GM19328 (cell line): ENCODE data around the gene ETFDH.
"Not testable (repeated sequence)": the region's sequence is repeated elsewhere in the genome, so short reads cannot be mapped to it uniquely, and the experiment has no call there.

Experiments
- ATAC-seq: cut with Tn5 transposase; IDR thresholded peaks from one replicate; pipeline ENCODE4 v1.9.1; 2021; ENCODE audit warnings: mild to moderate bottlenecking, moderate library complexity; ENCODE audit not compliant: unreplicated experiment

Gene ETFDH

DNA sequence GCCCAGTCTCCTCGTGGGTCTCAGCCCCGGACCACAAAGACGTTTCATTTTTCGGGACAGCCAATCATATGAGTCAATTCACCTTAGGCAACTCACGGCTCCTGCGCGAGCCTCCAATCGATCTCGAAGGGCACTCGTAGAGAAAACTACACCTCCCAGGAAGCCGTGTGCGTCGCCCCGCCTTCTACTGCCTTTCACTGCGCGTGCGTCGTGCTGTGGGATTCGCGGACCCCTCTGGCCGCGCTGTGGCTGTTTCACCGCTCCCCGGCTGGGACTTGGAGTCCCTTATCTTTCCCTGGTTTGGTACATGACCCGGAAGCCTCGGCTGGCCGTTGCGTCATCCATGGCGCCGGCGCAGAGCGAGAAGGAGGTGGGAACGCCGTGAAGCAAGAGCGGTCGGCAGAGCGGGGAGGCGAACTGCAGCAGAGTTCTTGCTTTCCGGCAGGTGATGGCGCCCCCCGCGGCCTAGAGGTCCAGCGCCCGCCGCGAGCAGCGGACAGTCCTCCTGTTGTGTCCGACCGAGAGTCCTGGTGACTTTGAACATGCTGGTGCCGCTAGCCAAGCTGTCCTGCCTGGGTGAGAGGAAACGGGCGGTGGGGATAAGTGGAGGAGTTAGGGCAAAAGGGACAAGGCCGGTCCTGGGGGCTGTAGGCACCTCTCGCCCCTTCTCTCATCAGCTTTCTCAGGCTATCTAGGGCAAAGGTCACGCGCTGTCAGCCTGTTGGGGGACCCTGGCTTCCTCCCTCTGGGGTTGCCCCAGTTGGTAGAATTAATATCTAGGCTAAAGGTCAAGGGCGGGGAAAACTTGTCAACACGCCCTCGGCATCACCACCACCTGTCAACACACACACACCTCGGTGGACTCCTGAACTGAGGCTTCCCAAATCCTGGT is at the start of gene ETFDH:
ETFDH (plus strand) TSS at position 382 of the 892 bp plus-strand sequence; CDS start at position 543, 161 bp downstream.
- peak; percentile 85 for ATAC-seq

- peak; percentile 93 for ATAC-seq
These were observed 47.1 kb upstream of the ETFDH start for GRCh38 chr4:158624889-158625478.

GRCh38 chr4:158625544-158625943 is 46.6 kb upstream of the ETFDH start:
- no peak for ATAC-seq

- ATAC-seq = no peak
These were observed 41.2 kb upstream of the ETFDH start for GRCh38 chr4:158630893-158631292.

- no peak for ATAC-seq
These were observed 35.5 kb upstream of the ETFDH start for GRCh38 chr4:158636619-158637018.

- ATAC-seq = no peak
These were observed 27.7 kb upstream of the ETFDH start for GRCh38 chr4:158644356-158644755.

DNA sequence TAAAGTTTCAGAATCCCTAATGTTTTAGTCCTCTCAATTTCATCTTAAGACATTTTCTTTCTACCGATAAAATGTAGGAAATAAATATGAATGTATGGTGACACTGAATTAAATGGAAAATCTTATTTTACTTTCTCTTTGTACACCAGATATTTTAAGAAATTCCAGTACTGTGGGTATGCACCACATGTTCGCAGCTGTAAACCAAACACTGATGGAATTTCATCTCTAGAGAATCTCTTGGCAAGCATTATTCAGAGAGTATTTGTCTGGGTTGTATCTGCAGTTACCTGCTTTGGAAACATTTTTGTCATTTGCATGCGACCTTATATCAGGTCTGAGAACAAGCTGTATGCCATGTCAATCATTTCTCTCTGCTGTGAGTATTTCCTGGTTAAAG is 27.3 kb upstream of the ETFDH start:
- ATAC-seq = no peak

GRCh38 chr4:158649111-158649680 is 22.9 kb upstream of the ETFDH start:
- ATAC-seq = no peak

DNA sequence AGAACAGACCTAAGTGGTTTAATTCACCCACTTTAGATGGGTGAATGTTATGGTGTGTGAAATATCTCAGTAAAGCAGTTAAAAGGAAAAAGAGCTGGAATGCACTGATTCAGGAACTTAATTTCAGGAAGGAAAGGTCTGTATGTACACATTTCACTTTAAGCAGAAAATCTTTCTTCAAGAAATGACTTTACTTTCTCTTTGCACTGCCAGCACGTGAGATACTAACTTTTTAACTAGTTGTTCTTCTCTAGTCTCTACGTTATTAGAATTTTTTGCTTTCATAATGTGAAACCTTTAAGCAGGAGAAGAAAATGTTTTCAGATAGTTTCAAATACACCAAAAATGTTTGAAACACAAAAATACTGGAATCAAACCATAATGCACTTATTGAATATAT is 19.2 kb upstream of the ETFDH start:
- ATAC-seq = no peak

DNA sequence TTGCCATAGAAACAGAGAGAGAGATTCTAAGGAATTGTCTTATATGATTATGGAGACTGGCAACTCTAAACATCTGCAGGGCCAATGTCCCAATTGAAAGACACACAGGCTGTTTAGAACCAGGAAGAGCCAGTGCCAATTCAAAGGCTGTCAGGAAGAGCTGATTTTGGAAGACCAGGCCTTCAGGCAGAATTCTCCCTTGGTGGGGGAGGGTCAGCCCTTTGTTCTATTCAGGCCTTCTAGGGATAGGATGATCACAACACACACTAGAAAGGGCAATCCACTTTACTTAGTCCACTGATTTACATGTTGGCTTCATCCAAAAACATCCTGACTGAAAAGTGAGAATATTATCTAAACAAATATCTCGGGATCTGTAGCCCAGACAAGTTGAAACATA is 15.7 kb upstream of the ETFDH start:
- no peak for ATAC-seq

- no peak for ATAC-seq
These were observed 14.8 kb upstream of the ETFDH start for GRCh38 chr4:158657291-158657690.

- not testable (repeated sequence) for ATAC-seq
These were observed 8.8 kb upstream of the ETFDH start for GRCh38 chr4:158663255-158663654.

DNA sequence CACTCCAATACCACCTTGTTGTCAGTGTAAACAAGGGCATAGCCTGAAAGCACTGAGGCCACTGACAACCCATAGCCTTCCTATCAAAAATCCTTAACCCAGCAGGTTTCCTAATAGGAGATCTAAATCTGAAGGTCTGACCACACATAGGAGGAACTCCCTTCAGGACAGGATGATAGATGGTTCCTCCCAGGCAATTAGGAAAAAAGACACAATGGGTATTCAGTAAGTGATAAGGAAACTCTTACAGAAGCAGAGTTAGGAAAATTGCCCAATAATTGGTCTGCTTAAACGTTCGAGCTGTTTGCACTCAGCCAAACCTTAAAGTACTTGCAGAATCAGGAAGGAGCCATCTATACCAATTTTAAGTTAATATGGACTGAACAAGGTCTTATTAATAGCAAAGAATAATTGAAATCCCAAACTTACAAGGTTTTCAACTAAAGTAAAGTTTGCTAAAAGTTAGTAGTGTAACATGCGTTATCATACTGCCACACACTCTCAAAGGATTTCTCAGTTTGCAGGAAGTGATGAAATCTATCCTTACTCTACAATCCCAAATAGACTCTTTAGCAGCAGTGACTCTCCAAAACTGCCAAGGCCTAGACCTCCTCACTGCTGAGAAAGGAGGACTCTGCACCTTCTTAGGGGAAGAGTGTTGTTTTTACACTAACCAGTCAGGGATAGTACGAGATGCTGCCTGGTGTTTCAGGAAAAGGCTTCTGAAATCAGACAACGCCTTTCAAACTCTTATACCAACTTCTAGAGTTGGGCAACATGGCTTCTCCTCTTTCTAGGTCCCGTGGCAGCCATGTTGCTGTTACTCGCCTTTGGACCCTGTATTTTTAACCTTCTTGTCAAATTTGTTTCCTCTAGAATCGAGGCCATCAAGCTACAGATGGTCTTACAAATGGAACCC is 8.1 kb upstream of the ETFDH start:
- ATAC-seq = not testable (repeated sequence)

GRCh38 chr4:158664806-158665205 is 7.3 kb upstream of the ETFDH start:
- ATAC-seq = no peak

DNA sequence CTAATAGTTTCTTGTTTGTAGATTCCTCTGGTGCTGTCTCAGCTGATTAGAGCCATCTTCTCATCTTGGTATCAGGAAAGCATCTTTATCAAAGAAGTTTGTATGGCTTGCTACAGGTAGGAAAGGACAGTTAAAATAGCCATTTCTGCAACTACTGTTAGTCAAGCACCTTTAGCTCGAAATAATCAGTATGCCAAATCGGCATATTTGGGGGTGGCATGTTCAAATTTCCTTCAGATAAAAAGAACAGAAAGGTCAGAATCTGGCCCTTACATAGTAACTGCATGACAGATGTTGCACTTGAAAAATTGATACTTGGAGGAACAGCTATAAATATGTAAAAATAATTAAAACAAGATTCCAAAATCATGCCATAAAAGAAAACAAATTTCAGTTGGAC is 5.2 kb upstream of the ETFDH start:
- ATAC-seq = no peak

- no peak for ATAC-seq
These were observed 4.4 kb upstream of the ETFDH start for GRCh38 chr4:158667651-158668198.

DNA sequence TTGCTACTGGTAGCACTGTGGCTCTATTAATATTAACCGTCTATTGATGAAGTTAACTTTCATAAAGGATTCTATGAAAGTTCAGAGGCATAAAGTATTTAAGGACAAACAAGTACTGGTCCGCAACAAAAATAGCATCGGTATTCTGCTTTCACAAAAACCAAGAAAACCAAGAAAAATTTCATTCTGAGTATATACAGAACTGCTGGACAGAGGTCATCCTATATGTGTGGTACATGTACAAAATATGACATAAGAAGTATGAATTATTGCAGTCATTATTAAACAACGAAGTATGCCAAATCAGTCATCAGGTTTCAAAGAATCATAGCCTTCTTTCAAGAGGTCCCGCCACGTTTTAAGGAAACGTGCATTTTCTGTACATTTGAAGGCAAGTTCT is 2.8 kb upstream of the ETFDH start:
- ATAC-seq = no peak

DNA sequence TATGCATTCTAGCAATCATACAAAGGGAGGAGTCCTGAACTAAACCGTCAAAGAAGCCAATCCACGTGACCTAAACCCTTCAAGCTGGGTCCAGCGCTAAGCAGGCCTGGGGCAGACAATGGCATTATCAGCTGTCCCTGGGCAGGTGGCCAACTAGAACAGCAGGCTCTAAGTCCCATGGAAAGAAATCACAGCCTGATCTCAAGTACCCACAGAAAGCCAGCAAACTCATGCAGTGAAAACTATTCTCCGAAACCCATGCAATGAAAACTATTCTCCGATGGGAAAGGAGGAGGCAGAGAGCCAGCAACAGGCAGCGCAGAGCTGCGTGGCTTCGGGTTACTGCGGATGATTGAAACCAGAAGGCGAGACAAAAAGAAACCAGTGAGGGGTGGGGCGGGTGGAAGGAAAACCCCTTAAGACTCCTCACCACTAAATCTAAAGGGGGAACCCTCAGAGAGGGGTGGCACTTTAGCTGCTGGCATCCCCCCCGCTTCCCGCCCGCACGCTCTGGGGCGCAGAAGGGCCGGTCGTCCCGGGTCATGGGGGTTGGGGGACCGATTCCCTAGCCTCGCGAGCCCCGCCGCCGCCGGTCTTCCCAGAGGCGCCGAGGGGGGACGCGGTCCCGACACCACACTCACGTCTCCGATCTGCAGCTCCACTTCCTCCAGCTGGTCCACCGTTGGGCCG is 976 bp upstream of the ETFDH start:
- peak; percentile 20 for ATAC-seq

GRCh38 chr4:158671665-158671914 is 506 bp upstream of the ETFDH start, which contains the start of gene C4orf46:
Gene C4orf46 (minus strand): TSS chr4:158671887. CDS start chr4:158671801, 86 bp downstream.
- no peak for ATAC-seq

GRCh38 chr4:158673633-158674032 is 1.5 kb downstream of the ETFDH start:
- no peak for ATAC-seq
